Stimulated activated CD8-positive, alpha-beta memory T cell treated with anti-CD3 and anti-CD28 coated beads, Interleukin-15, amount 100 ng/mL, for 24 hours (primary cell): ENCODE results near the gene EXPH5.

Source experiments
- DNase-seq: peaks from one replicate; pipeline ENCODE4 v3.0.0-alpha.2; 2020; ENCODE audit warnings: low read depth

The EXPH5 gene

DNA sequence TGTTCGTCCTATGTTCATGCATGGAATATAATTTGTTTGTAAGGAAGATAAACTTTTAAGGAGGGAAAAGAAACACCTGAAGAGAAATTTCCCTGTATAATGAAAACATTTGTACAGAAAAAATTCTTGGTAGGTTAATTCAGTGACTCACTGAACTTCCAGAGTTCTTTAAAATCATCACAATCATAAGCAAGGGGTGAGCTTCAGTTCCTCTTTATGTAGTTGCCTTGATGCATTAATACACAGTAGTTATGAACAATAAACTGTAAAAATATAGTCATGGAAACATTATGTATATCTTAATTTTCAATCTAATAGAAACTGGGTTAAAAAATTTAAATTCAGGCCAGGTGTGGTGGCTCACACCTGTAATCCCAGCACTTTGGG, 125.1 kb downstream of the EXPH5 start:
- no peak for DNase-seq

DNA sequence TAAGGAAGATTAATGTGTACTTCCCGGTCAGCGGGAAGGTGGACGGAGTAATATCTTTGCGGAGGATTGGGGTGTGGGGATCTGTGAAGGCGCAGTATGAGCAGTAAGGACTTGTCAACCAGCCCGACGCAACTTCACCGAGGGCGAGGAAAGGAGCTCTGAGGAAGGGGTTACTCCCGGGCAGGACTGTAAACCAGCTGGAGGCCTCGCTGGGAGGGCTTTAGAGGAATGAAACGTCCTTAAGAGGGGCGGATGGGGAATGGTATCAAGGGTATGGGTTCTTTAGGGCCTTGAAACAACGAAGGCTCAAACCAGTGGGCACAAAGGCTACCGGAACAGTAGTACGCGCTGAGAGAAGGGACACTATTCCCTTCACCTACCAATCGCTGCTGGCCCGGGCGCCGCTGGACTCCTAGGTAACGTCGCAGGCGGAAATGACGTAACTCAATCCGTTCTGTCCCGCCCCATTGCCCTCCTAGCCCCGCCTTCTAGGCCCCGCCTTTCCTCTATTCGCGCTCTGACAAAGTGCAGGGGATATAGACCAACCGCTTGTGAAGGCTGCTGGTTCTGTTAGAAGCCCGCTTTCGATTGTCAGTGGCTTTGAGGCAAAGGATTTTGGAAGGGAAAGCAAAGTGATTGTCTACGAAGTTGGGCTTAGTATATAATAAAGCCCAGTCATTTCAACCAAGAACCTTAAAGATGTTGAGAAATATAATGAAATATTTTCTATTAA, 126.3 kb downstream of the EXPH5 start, which contains the start of gene C11orf65:
TSS of gene C11orf65 (minus strand) at position 439 of the 733 bp plus-strand sequence. CDS start 5,970 bp downstream, outside the sequence.
- peak; percentile 82 for DNase-seq

DNA sequence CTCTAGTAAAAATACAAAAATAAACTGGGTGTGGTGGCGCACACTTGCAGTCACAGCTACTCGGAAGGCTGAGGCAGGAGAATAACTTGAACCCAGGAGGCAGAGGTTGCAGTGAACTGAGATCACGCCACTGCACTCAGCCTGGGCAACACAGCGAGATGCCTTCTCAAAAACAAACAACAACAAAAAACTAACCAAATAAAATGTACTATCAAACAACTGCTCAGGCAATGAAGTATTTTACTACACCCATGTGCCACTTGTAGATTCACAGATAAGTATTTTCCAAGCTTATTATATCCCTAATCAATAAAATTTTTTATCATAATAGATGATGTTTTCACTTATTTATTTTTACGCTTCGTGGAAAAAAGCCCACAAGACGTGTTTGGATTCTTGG, 127.2 kb downstream of the EXPH5 start:
- no peak for DNase-seq
